22Rv1 (cell line): ENCODE measurements around the gene TASOR2.
A peak's percentile ranks its signal among the peaks of the same experiment; 100 is the strongest.

Experiments used
- H3K27ac ChIP-seq: fragments of 450-650 bp; 2 replicates; pipeline ENCODE4 v1.5.1; 2017
- CTCF ChIP-seq: fragments of 450-650 bp; IDR thresholded peaks from 2 replicates; pipeline ENCODE4 v1.5.1; 2017; ENCODE audit warnings: mild to moderate bottlenecking
- ZFX ChIP-seq: fragments of 450-650 bp; IDR thresholded peaks from 2 replicates; pipeline ENCODE4 v1.6.1; 2017; ENCODE audit warnings: antibody characterized with exemption, borderline replicate concordance

TASOR2 gene

GRCh38 chr10:5666008-5666840 lies 18.4 kb upstream of the TASOR2 start, which contains the start of gene ASB13:
Gene ASB13, minus strand, starts transcription at chr10:5666595. Its CDS starts 44 bp downstream, at chr10:5666551.
- peak within 1 kb of the TSS; percentile 60 for H3K27ac ChIP-seq

GRCh38 chr10:5666841-5667630 lies 17.6 kb upstream of the TASOR2 start:
- peak overlapping the region; percentile 60 for H3K27ac ChIP-seq
- TF ChIP-seq ZFX: no peak
- no peak for TF ChIP-seq CTCF

More at GRCh38 chr10:5666008-5666840, 18.4 kb upstream of the TASOR2 start, which contains the start of gene ASB13:
- TF ChIP-seq ZFX (no peak), CTCF (no peak)

GRCh38 chr10:5668429-5668828 lies 16.2 kb upstream of the TASOR2 start:
- no peak for TF ChIP-seq ZFX
- TF ChIP-seq CTCF: no peak
- peak overlapping the region; percentile 60 for H3K27ac ChIP-seq

GRCh38 chr10:5669604-5670003 lies 15.0 kb upstream of the TASOR2 start:
- no peak for TF ChIP-seq CTCF
- no peak for TF ChIP-seq ZFX
- no peak overlapping the region for H3K27ac ChIP-seq

- no peak overlapping the region for H3K27ac ChIP-seq
- TF ChIP-seq ZFX (no peak), CTCF (no peak)
Measured at GRCh38 chr10:5670662-5671375, 13.8 kb upstream of the TASOR2 start.

GRCh38 chr10:5678397-5679036 lies 6.1 kb upstream of the TASOR2 start:
- H3K27ac ChIP-seq: no peak overlapping the region
- TF ChIP-seq ZFX (no peak), CTCF (no peak)
